Stomach smooth muscle (tissue), 2 donors: ENCODE measurements around the gene KLHL29.

ENCODE experiments used
- H3K27ac ChIP-seq: one replicate; pipeline ENCODE4 v1.7.0; 2013; ENCODE audit warnings: mild to moderate bottlenecking, low read length, inconsistent platforms
- H3K27me3 ChIP-seq, 2 donors: one replicate each; pipeline ENCODE4 v1.7.0; 2013; ENCODE audit warnings: low read length in 2 of 2; ENCODE audit not compliant: insufficient read depth in 2 of 2, control insufficient read depth in 1 of 2
- H3K36me3 ChIP-seq, 2 donors: one replicate each; pipeline ENCODE4 v1.7.0; 2013; ENCODE audit warnings: low read length in 2 of 2; ENCODE audit not compliant: control insufficient read depth in 2 of 2, insufficient read depth in 2 of 2
- H3K4me1 ChIP-seq: one replicate; pipeline ENCODE4 v1.7.0; 2013; ENCODE audit warnings: low read length; ENCODE audit not compliant: control insufficient read depth, insufficient read depth
- H3K4me3 ChIP-seq, 2 donors: one replicate each; pipeline ENCODE4 v1.7.0; 2013; ENCODE audit warnings: low read length in 2 of 2
- H3K9ac ChIP-seq, 2 donors: one replicate each; pipeline ENCODE4 v1.7.0; 2013; ENCODE audit warnings: low read length in 2 of 2, mild to moderate bottlenecking in 1 of 2
- H3K9me3 ChIP-seq, 2 donors: one replicate each; pipeline ENCODE4 v1.7.0; 2013; ENCODE audit warnings: low read length in 2 of 2; ENCODE audit not compliant: control insufficient read depth in 2 of 2
- donor health status: healthy.
- donor health status: Pancreatic carcinoma.

The KLHL29 gene

DNA sequence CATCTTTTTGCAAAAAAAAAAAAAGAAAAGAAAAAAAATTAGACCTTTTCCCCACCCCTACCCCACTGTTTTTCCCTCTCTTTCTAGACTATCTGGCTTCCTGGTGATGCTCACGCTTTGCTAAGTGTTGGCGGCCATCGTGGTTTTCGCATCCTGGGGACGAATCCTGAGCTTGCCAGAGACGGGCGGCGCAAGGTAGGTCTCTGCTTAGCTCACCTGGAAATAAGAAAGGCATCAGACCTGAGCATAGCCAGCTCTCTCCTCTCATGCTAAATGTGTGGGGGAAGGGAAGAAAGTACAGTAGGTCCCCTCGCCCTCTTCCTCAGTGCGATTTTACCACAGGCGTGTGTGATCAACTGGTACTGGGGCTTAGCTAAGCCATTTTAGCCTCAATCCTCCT, 90.5 kb downstream of the KLHL29 start:
- H3K4me1 ChIP-seq = peaks cover 14% of the 10 kb centered on the region

DNA sequence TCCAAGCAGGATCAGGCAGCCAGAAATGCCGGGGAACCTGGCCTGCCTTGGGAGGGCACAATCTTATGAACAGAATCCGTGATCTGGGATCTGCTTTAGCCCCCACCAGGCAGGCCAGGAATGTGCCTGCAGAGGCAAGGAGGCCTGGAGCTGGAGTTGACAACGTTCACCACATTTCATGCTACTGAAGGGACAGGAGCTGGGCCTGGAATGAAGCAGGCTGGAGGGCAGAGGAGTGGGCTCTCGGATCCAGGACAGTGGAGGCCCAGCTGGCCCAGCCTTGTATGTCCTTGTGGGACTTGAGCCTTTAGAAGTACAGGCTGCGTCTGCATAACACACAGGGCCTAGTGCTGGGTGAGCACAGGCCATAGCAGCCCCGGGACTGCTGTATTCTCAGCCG, 91.8 kb downstream of the KLHL29 start:
- Histone ChIP-seq H3K9ac (no peak overlapping the region), H3K27me3 (no peaks in the 10 kb centered on the region), H3K9me3 (no peaks in the 10 kb centered on the region), H3K4me1 (peaks cover 20% of the 10 kb centered on the region), H3K36me3 (peaks cover 0 to 4% of the 10 kb centered on the region in 2 donors), H3K4me3 (no peak overlapping the region), H3K27ac (no peak overlapping the region)

More for the DNA sequence above, 90.5 kb downstream of the KLHL29 start:
- no peaks in the 10 kb centered on the region for H3K9me3 ChIP-seq
- no peak overlapping the region for H3K4me3 ChIP-seq
- H3K36me3 ChIP-seq = peaks cover 0 to 4% of the 10 kb centered on the region in 2 donors
- no peak overlapping the region for H3K27ac ChIP-seq
- H3K27me3 ChIP-seq = no peaks in the 10 kb centered on the region
- no peak overlapping the region for H3K9ac ChIP-seq

DNA sequence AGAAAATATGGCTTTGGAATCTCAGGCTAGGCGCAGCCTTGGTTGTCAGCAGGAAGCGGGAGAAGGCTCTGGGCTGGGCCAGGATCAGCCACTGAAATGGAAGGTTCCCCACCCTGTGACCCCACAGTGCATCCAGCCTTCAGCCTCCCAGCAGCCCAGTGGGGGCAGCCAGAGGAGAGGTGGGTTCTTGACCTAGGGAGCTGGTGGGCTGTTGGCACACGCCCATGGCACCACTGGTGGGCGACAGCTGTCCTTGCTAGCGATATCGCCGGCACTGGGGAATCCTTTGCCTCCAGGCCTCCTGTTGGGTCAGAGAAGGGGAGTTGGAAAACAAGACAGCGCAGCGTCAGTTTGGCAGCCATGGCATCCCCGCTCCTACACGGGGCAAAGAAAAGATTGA, 92.4 kb downstream of the KLHL29 start:
- no peaks in the 10 kb centered on the region for H3K27me3 ChIP-seq
- no peaks in the 10 kb centered on the region for H3K9me3 ChIP-seq
- no peak overlapping the region for H3K4me3 ChIP-seq
- no peak overlapping the region for H3K9ac ChIP-seq
- H3K27ac ChIP-seq = no peak overlapping the region
- peaks cover 20% of the 10 kb centered on the region for H3K4me1 ChIP-seq
- H3K36me3 ChIP-seq = peaks cover 0 to 4% of the 10 kb centered on the region in 2 donors

DNA sequence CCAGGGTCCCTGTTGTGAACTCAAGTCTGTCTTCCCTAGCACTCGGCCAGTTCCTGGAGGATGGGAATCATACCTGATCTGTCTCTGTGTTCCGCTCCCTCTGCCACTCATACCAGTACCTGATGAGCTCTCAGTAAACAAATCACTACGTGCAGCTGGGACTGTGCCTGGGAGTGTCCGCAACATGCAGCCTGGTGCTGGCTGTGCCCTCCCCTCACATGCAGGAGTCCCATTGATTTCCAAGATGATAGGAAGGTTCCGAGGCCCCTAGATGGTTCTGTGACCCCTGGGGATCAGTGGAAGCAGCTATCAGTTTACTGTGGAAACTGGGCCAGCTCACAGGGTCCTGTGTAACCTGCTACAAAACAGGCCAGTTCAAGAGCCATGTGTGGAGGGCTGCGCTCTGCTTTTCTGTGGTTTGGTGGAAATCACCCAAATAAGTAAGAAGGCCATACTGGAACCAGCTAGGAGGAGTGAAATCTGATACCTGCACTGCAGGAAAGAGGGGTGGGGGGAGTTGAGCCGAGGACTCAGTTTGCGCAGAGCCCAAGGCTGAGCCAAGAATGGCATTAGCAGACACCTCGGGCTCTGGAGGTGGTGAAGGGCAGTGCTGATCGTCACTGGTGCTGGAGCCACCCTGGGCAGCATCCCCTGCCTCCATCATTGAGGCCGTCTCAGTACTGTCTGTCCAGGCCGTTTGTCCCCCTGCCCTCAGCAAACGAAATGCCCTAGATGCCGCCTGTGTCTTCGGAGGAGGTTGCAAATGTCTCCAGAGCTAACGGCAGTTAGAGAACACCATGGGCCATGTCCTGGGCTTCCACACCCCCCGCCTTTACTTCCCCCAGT, 93.3 kb downstream of the KLHL29 start:
- Histone ChIP-seq H3K9me3 (no peaks in the 10 kb centered on the region), H3K27me3 (no peaks in the 10 kb centered on the region), H3K4me3 (no peak overlapping the region), H3K36me3 (peaks cover 0 to 4% of the 10 kb centered on the region in 2 donors), H3K4me1 (peaks cover 20% of the 10 kb centered on the region), H3K27ac (no peak overlapping the region), H3K9ac (no peak overlapping the region)

DNA sequence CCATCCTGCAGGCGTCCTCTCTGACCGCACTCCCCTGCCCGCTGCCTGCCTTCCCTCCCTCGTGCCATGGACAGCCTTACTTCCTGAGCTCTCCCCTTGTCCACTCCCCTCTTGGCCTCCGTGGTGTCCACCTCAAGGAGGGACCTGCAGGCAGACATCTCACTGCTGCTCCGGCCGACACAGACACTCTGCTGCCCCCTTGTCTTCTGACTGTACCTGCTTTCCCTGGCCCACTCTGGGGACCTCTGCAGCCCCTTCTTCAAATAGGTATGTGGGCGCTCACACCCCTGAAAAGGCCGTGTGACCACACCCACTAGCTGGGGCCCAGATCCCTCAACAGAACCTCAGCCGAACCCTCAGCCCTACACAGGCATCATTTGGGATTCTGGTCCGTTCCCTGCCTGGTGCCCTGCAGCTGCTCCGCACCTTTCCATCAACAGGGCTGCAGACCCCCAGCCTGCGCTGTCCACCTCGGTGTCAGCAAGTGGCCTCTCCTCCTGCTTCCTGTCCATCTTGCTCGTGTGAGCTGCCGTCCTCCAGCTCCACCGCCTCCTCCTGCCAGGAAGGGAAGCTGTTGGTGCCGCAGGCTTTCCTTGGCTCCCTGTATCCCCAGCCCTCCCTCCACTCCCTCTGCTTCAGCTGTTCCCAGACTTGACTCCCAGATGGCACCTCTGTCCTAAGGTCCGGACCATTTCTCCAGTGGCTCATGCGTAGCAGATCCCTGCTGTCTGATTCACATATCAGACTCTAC, 94.1 kb downstream of the KLHL29 start:
- Histone ChIP-seq H3K27me3 (no peaks in the 10 kb centered on the region), H3K9me3 (no peaks in the 10 kb centered on the region), H3K27ac (no peak overlapping the region), H3K4me3 (no peak overlapping the region), H3K9ac (no peak overlapping the region), H3K4me1 (peaks cover 20% of the 10 kb centered on the region), H3K36me3 (peaks cover 0 to 8% of the 10 kb centered on the region in 2 donors)

DNA sequence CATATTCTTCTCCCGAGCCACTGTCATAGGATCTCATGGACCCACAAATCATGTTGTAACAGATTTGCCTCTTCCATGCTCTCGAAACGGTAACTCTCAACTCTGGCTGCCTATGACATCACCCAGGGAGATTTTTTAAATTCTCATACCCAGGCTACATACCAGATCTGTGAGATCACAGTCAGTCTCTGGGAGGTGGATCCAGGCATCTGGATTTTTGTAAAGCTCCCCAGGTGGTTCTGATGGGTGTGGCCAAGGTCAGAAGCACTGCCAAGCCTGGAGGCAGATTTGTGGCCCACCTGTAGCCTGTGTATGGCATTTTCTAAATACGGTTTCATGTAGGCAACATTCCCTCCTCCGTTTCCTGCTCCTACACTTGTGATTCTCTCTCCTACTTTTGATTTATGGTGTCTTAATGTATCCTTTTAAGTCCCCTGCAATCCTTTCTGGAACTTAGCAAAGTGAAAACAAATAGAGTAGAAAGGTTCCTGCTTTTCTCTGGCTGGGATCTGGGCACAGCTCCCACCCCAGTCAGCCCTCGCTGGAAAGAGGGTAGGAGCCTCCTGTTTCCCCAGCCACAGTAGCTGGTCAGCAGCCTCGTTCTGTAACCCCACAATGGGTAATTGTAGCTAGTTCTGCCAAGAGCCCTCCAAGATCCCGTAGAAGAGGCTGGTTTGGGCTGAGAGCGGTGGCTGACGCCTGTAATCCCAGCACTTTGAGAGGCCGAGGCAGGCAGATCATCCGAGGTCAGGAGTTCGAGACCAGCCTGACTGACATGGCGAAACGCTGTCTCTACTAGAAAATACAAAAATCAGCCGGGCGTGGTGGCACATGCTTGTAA, 96.2 kb downstream of the KLHL29 start:
- peaks cover 23% of the 10 kb centered on the region for H3K4me1 ChIP-seq
- H3K27ac ChIP-seq = peak overlapping the region; percentile 75
- peak overlapping the region; percentile 36 to 49 for H3K9ac ChIP-seq
- peak overlapping the region; percentile 28 to 35 for H3K4me3 ChIP-seq
- no peaks in the 10 kb centered on the region for H3K9me3 ChIP-seq
- no peaks in the 10 kb centered on the region for H3K27me3 ChIP-seq
- peaks cover 0 to 10% of the 10 kb centered on the region in 2 donors for H3K36me3 ChIP-seq

DNA sequence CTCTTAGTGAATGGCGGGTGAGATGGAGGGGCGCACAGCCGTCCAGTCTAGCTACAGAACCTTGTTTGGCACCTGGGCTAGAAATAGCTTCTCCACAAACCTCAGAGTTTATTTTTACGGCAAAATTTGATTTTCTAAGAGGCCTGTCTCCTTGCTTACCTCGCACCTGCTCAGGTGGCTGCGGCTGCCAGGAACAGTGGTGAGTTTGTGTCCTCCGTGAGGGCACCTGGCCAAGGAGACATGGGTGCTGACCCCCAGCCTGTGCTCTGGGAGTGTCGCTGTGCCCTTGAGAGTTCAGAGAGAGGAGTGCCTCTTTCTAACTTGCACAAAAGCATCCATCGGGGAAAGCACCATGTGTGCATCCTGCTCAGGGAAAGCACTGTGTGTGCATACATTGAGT, 97.2 kb downstream of the KLHL29 start:
- peak overlapping the region; percentile 75 for H3K27ac ChIP-seq
- H3K36me3 ChIP-seq = peaks cover 0 to 10% of the 10 kb centered on the region in 2 donors
- no peak overlapping the region for H3K9ac ChIP-seq
- no peaks in the 10 kb centered on the region for H3K9me3 ChIP-seq
- H3K27me3 ChIP-seq = no peaks in the 10 kb centered on the region
- H3K4me1 ChIP-seq = peaks cover 28% of the 10 kb centered on the region
- H3K4me3 ChIP-seq = no peak overlapping the region

DNA sequence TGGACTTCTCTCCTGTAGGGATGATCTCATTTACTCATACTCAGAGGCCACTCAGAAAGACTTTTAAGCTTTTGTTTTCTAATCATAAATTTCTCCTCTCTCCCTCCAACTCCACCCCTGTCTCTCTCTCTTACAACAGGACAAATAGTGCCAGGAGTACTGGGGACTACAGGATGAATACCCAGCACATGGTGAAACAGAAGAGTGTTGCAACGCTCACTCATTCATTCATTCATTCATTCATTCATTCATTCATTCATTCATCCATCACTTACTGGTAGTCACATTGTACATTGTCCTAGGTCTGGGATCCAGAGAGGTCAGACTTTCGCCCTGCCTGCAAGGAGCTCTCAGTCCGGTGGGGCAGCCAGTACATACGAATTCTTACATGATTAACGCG, 97.6 kb downstream of the KLHL29 start:
- Histone ChIP-seq H3K9ac (no peak overlapping the region), H3K27me3 (no peaks in the 10 kb centered on the region), H3K36me3 (peaks cover 0 to 8% of the 10 kb centered on the region in 2 donors), H3K4me3 (no peak overlapping the region), H3K27ac (no peak overlapping the region), H3K9me3 (no peaks in the 10 kb centered on the region), H3K4me1 (peaks cover 28% of the 10 kb centered on the region)

DNA sequence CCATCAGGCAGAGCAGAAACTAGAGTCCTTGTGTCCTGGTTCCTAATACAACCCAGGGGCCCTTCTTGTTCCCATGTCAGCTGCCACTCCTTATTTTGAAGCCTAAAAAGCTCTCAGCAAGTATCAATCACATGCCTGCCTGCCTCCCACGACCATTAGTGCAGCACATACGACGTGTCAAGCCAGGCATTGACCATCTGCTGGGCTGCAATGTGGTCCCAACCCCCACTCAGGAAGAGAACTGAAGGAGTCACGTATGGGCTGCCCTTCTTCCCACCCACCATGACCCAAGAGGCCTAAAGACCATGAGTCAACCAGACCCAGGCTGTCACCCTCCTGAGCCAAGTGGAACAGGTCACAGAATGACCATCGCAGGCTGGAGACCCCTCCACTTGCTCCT, 98.8 kb downstream of the KLHL29 start:
- Histone ChIP-seq H3K4me3 (no peak overlapping the region), H3K27me3 (no peaks in the 10 kb centered on the region), H3K9me3 (no peaks in the 10 kb centered on the region), H3K9ac (no peak overlapping the region), H3K27ac (no peak overlapping the region), H3K4me1 (peaks cover 26% of the 10 kb centered on the region), H3K36me3 (peaks cover 0 to 8% of the 10 kb centered on the region in 2 donors)

DNA sequence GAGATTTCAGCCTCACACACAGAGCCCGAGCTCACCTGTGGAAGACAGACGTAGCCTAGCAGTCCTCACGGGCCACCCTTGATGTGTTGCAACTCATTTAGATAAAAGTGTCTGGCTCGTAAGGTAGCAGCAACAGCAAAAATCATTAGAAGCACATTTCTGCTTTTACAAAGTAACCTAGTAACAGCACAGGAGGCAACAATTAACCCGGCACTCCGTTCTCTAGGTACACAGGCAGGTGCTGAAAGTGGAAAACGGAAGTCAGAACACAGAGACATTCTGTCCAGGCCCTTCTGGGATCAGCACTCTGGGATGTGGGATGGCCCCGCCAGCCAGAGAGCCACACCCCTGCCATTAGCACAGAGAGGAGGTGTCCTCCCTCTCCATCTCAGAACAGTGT, 99.3 kb downstream of the KLHL29 start:
- H3K27me3 ChIP-seq = no peaks in the 10 kb centered on the region
- peaks cover under 1 to 8% of the 10 kb centered on the region in 2 donors for H3K36me3 ChIP-seq
- H3K9me3 ChIP-seq = no peaks in the 10 kb centered on the region
- H3K4me3 ChIP-seq = no peak overlapping the region
- H3K27ac ChIP-seq = no peak overlapping the region
- H3K9ac ChIP-seq = no peak overlapping the region
- H3K4me1 ChIP-seq = peaks cover 25% of the 10 kb centered on the region
